GM21390 (cell line): ENCODE measurements around the gene SAPCD2.
A peak's percentile ranks its signal among the peaks of the same experiment; 100 is the strongest.

Experiments
- ATAC-seq: cut with Tn5 transposase; IDR thresholded peaks from one replicate; pipeline ENCODE4 v1.9.1; 2021; ENCODE audit not compliant: unreplicated experiment

SAPCD2 gene

GRCh38 chr9:137107312-137107921 lies 37.1 kb upstream of the SAPCD2 start:
- ATAC-seq: no peak

DNA sequence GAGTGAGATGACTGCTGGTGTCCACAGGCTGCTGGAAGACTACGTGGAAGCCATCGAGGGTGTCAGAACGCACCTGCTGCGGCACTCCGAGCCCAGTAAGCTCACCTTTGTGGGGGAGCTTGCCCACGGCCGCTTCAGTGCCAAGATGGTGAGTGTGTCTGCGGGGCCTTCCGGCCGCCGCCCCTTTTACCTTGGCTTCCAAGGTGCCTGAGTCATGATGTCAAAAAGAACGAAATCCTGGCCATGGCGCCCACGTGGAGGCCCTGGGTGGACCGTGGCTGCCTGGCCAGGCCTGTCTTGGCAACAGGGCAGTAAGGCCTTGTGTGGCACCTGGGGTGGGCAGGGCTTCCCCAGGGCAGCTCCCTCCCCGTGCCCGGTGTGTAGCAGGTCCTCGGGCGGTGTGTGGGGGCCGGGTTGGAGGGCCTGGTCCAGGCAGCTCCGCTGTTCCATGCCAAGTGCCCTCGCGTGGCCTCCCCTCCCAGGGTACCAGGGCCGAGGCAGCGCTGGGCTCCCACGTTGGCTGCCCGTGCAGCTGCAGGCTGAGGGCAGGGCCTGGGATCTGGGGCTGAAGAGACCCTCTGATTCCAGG lies 36.4 kb upstream of the SAPCD2 start:
- no peak for ATAC-seq

DNA sequence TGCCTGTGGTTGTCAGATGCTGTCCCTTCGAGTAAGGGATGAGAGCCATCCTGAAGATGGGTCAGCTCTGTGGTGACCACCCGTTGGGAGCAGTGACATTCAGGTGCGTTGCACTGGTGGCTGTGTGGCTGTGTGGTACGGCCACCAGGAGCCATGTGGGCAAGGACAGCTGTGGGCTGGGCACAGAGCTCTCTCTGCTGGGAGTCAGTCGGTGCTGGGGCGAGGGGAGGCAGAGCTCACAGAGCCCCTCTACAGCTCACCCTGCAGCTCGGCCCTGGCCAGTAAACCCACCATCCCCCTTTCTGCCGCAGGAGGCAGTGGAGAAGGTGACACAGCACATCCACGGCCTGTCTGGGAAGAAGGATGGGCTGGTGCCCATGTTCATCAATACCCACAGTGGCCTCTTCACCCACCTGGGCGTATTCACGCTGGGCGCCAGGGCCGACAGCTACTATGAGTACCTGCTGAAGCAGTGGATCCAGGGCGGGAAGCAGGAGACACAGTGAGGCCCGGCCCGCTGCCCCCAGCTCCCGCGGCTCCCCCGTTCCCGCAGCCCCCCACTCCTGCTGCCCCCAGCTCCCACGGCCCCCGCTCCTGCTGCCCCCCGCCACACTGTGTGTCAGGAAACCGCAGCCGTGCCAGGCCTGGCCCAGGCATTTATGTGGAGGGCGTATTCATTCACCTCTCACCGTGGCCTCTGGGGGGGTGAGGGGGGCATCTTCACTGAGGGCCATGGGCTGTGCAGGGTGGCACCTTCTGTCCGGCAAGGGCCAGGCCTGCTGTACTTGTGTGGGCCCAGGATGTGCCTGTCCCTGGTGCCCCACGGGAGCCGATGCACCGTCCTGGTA lies 35.7 kb upstream of the SAPCD2 start:
- ATAC-seq: no peak

GRCh38 chr9:137103206-137103999 lies 33.0 kb upstream of the SAPCD2 start:
- no peak for ATAC-seq

GRCh38 chr9:137099231-137099630 lies 28.9 kb upstream of the SAPCD2 start:
- ATAC-seq: no peak

GRCh38 chr9:137097761-137098462 lies 27.6 kb upstream of the SAPCD2 start:
- no peak for ATAC-seq

DNA sequence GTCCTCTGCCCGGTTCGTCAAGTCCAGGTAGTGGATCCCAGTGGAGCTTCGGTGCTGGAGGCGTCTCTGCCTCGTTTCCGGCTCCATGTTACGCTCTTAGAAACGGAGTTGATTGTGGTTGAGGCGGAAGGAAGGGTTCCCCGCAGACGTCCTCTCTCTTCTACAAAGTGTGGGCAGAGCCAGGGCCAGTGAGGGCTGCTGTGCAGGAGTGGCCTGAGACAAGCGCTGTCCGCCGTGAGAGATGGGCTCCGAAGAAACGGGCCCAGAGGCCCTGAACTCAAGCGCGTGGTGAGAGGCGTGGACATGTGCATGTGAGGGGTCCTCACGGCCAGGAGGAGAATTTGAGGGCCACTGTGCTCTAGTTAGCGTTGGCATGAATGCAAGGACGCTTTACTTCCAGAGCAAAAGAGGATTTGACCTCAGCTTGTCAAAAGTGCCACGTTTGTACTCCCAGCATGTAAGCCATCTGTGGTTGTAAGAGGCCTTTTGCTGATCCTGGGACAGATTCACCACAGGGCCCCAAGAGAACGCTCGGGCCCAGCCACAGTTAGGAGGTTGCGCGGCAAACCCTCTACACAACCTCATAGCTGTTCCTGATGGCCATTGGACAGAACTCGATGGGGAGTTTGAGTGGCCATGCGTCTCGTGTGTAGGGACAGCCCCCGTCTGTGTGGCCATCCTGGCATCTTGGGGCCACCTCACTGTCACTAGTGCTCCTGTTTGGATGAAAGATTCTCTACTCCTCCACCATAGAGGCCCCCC lies 26.6 kb upstream of the SAPCD2 start:
- no peak for ATAC-seq

DNA sequence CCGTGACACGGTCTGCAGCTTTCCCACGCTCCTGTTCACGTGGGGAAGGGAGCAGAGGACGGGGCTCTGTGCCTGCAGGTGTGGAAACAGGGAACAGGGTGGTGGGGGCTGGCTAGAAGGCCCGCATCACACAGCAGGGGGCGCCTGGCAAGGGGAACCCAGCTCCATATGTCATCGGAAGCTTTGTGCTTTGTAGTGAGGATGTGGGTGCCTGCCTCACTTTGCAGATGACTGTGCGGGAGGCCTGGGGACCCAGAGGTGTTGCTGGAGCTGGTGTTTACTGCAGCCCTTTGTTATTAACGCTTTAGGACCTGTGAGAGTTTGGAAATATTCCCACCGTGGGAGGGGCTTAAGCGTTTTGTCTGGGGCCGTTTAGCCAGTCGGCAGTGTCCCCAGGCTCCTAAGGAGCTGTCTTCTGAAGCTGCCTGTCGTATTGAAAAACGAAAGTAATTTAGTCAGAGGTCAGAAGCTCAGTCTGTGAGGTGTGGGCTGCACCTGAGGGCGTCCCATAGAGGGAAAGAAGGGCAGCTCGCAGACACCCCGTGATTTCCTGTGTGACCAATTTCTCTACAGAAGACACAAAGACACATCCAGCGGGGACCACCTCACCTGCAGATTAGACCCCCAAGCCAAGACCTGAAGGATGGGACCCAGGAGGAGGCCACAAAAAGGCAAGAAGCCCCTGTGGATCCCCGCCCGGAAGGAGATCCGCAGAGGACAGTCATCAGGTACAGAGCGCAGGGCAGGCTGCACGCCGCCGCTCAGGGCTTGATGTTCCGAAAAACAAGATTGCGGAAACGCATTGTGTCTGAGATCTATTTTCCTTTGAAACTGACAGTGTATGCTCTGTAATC lies 25.5 kb upstream of the SAPCD2 start:
- peak; percentile 65 for ATAC-seq

- no peak for ATAC-seq
Measured at GRCh38 chr9:137089232-137089947, 19.0 kb upstream of the SAPCD2 start.

DNA sequence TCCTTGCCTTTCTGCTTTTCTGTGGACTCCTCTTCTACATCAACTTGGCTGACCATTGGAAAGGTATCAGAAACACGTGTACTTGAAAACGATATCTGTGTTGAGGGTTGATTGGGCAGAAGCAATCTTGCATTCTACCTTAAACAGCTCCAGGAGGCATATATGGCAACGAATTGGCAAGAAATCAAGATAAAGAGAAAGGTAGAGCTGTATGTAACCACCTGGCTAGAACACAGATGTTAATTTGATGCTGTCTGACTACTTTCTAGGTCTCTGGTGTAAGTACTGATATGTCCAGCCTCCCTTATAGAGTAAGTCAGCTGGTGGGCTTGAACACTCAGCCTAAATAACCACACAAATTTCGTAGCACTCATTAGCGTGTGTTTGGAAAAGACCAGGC lies 17.8 kb upstream of the SAPCD2 start:
- ATAC-seq: no peak

DNA sequence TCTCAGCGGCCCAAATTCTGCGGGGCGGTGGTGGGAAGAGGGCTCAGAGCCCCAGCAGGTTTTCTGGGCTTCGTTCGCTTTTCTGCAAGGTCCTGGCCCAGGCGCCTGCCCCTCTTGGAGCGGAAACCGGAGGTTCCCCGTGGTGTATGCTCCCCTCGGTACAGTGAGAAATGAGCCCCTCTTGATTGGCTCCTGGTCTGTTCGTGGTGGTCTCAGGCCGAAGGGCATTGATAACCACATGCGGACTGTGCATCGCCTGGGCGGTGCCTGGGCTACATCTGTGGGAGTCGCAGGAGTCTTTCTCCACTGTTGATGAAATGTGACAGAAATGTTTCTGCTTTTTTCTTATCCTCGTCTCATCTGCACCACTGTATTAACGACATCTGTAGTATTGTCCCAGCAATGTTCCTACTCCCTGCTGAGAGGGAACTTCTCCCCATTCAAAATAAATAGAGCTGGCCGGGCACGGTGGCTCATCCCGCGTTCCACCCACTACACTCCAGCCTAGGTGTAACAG lies 17.1 kb upstream of the SAPCD2 start:
- ATAC-seq: no peak

DNA sequence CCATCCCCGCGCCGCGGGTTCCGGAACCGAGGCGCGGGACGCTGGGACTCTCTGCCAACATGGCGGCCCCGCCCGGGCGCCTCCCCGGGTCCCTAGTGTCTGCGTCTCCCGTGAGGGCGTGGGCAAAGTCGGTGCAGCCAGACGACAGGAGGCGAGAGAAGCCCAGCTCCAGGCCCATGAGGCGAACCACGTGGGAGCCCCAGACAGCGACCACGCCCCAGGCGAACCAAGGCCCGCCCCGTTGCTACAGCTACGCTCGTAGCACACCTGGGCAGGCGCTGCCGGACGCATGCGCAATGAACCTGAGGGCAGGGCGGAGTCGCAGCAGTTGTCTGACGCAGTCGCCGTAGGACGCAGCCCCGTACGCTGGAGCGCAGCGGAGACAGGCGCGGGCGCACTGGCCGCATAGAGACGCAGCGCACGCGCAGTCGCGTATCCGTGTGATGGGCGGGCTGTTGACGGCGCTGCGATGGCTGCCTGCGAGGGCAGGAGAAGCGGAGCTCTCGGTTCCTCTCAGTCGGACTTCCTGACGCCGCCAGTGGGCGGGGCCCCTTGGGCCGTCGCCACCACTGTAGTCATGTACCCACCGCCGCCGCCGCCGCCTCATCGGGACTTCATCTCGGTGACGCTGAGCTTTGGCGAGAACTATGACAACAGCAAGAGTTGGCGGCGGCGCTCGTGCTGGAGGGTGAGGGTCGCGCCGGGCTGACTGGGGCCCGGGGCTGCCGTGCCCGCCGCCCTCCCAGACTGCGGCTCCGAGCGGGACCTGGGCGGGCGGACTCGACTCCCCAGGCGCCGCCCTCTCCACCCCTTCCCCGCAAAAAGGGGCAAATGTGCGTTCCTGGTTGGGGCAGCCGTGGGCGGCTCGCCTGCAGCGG lies 16.4 kb upstream of the SAPCD2 start, which contains the start of gene MAN1B1:
TSS of gene MAN1B1 (plus strand) at position 455 of the 878 bp plus-strand sequence. CDS start at position 470, 15 bp downstream.
- ATAC-seq: peak; percentile 75

DNA sequence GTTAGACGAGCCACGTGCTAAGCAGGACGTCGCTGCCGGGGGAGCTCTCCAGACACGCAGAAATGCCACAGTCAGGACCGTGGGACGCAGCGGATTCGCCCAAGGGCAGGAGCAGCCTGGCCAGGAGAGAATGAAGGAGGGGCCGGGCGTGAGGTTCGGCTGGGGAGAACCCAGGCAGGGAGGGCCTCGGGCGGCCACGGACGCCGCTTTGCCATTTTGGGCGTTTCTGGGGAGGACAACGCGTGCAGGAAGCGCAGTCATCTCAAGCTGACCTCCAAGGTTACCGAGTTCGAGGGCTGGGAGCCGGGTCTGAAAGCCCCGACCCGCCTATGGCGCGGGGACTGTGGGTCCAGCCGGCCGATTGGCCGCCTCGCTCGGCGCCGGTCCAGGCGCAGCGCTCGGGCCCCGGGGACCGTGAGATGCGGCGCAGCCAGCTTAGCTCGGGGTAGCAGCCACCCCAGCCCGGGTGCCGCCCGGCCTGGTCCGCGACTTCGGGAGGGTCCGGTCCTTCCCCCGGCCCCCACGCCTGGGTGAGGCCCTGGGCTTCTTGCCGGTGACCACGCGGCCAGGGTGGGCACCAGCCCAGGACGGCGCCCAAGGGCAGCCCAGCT lies 15.7 kb upstream of the SAPCD2 start:
- ATAC-seq: peak; percentile 6

GRCh38 chr9:137084526-137084925 lies 14.2 kb upstream of the SAPCD2 start:
- no peak for ATAC-seq

GRCh38 chr9:137083394-137084004 lies 13.1 kb upstream of the SAPCD2 start:
- ATAC-seq: no peak

DNA sequence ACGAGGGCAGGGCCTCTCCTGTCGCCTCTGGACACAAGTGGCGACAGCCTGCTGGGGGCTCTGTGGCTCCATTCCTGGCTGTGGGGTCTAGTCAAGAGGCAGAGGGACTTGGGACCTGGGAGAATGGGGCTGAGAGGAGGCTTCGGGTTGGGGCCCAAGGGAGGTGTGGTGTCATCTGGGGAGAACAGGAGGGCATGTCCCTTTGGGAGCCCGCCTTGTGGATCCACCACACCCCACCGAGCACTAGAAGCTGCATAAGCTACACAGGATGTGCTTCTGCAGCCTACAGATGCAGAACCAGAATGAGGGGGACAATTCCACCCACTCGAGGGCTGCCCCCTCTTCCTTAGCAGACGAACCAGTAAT lies 12.6 kb upstream of the SAPCD2 start:
- ATAC-seq: no peak
